GM21529 (cell line): ENCODE measurements around the gene GALNT14.

ENCODE experiments used
- ATAC-seq: cut with Tn5 transposase; IDR thresholded peaks from one replicate; pipeline ENCODE4 v1.9.1; 2021; ENCODE audit not compliant: unreplicated experiment

The GALNT14 gene

DNA sequence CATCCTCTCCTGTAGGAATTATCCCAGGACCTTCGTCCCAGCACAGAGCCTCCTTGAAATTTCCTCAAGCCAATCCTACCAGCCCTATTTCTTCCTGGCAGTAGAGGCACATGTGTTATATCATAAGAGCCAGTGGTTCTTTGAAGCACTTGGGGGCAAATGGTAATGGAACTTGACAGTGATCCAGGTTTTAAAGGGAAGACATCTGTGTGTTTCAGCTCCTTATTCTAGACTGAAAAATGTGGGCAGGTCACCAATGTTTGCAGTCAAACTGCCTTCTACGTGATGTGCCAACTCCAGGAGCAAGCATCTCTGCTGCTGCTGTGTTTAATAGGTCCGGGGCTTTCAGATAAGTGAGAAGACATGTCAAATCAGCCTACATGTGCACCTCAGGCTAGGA is 157.1 kb downstream of the GALNT14 start:
- ATAC-seq = no peak

DNA sequence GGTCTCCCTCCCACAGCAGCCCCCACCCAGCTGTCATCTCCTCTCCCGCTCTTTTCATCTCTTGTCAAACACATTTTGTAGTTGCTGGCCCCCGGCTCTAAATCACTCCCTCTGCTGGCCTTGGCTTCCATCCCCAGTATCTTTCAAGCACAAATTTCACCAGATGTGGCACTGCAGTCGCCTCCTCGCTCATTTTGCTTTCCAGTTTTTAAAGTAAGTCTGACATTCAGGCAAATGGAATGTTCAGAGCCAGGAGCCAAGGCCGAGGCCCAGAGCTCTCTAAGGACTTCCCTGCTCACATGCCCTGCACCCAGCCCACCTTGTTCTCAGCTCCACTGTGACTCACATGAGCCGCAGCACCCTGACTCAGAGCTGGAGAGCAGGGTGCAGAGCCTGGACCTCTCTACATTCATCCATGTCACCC is 158.4 kb downstream of the GALNT14 start:
- ATAC-seq = no peak

GRCh38 chr2:30978854-30979253 is 159.4 kb downstream of the GALNT14 start:
- no peak for ATAC-seq

DNA sequence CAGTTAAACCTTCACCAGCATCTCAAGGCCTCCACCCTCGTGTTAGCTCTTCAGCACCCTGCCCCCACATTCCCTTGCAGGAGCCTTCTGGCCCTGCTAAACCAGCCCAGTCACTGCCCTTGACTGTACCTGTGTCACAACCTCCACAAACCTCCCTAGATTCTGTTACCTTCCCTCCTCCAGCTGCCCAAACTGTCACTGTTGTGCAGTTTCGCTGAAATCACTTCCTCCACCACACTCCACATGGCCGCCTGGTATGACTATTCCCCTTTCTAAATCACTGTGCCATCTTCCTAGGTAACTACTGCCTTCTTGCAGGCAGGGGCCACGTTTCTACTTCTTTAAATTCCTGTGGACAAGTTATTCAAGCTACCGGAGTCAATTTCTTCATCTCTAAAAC is 160.2 kb downstream of the GALNT14 start:
- no peak for ATAC-seq

DNA sequence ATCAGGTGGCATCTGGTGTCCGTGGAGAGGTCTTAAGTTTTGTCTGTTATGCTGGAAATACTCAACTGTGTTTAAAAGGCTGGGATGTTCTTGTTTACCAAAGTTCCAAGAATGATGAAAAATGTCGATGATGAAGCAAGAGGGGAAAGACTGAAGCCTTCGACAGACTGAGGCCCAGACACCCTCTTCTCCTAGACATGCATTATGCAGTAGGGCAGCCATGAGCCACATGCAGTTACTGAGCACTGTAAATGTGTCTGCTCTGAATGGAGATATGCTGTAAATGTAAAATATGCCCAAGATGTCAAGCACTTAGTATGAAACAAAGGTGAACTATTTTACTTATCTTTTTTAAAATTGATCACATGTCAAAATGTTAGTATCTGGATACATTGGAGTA is 163.1 kb downstream of the GALNT14 start:
- ATAC-seq = no peak

DNA sequence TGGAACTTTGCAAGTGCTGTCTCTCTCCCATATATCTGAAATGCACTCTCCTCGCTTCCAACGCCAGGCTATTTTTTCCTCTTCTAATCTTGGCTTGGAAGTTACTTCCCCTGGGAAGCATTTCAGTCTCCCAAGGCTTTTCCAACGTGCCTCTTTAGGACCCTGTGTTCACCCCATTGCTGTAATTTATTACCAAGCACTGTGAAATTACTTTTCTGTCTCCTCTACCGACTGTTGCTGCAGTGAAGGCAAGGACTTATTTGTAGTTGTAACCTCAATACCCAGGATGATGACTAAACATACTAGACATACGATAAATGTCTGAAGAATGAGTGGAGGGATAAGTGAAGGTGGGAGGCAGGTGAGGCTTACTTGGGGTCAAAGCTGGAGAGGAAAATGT is 163.7 kb downstream of the GALNT14 start:
- ATAC-seq = no peak

- no peak for ATAC-seq
These were observed 164.1 kb downstream of the GALNT14 start for GRCh38 chr2:30974092-30974491.

- no peak for ATAC-seq
These were observed 166.8 kb downstream of the GALNT14 start for GRCh38 chr2:30971231-30972025.

GRCh38 chr2:30968660-30969397 is 169.4 kb downstream of the GALNT14 start:
- ATAC-seq = no peak

DNA sequence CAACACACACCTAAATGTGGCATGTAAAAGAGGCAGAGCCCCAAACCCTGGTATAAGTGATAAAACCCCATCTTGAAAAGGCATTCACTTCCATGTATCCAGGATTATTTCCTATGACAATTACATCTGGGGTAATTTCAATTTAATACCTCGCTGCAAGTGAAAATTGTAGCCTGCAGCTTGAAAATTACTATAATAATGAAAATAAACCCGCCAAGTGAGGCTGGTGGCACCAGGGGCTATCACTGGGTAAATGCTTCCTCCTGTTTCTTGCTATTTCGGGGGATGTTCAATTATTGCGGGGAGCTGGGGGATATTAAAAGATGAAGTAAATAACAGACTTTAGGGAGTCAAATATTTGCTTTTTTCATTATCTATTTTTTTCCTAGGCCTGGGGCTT is 171.5 kb downstream of the GALNT14 start:
- ATAC-seq = no peak

DNA sequence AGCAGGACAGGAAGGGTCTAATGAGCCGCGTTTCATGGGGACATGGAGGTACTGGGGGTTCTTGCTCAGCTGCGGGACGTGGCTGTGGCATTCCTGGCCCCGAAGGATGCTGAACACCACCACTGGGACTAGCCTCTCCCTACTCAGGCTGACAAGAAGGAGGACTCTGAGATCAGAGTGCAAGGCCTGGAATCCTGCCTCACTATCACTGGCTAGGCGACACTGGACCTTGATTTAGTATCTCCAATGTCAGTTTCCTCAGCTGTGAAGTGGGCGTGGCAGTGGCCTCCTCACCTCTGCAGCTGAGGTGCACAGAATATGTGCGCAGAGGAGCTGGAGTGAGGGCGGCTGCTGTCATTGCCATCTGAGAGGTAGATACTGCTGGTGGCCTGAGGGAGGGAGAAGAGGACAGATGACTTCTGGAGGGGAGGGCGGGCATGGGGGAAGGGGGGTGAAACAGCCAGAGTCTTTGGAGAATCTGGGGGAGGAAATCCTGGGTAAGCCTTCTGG is 173.2 kb downstream of the GALNT14 start:
- ATAC-seq = no peak

- no peak for ATAC-seq
These were observed 173.8 kb downstream of the GALNT14 start for GRCh38 chr2:30964334-30965005.

GRCh38 chr2:30963184-30963583 is 175.1 kb downstream of the GALNT14 start:
- ATAC-seq = no peak

DNA sequence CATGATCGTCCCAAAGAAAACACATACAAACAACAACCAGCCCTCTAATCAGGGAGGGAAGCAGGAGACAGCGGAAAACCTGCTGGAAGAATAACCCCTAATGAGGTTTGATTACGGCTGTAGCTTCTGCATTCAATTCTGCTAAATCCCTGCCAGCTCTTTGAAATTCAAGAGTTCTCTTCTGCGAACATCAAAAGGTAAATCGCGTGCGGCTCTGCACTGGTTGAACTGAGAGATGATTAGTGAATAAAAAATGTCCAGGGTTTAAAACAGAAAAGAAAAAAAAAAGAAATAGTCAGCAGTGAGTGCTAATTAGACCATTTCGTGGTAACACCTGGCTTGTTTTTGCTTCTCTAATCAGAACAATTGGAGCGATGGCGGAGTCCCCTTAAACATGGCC is 178.0 kb downstream of the GALNT14 start:
- ATAC-seq = no peak

DNA sequence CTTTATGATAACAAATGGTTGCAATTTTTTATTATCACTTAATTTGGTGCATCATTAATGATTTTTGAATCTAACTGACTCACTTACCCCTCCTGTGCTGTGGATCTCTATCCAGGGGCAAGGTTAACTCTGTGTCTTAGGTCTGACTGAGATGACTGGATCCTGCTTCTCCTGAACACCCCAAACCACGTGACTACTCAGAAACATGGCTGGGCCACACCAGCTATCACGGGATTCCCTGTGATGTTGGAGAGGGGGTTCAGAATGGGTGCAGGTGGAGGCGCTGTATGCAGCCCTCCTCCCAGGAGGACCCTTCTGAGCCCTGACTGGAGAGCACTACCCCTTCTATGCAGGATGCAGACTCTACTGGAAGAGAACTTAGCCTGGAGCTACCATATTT is 178.6 kb downstream of the GALNT14 start:
- ATAC-seq = no peak

DNA sequence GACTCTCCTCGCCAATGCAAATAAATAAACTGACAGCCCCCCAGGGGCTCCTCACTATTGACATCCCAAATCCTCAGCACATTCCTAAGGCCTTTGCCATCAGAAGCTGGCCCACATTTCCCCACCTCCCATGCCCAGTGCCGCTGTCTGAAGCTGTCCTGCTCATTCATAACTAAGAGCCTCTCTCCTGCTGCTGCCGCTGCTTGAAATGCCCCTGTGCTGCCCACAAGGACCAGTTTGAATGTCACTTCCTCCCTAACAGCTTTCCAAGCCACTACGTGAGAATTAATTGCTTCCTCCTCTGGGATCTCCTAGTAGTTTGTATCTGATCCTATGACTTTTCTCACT is 179.3 kb downstream of the GALNT14 start:
- no peak for ATAC-seq

GRCh38 chr2:30958193-30958917 is 179.9 kb downstream of the GALNT14 start:
- no peak for ATAC-seq

DNA sequence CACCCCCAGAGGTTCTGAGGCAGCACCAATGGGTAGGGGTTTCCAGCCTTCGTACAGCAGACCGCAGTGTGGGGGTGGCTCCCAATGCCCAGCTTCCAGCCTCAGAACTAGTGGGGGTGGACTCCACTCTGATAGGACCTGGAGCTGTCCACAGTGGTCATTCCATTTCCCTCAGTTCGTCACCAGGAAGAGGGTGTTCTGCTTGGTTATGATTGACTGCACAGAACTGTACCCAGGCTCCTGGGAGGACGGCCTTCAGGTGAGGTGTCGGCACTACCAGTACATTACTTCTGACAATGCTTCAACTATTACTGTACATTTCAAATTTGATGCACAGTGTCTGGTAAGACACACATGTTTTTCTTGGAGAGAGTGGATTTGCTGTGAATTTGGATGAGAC is 180.6 kb downstream of the GALNT14 start:
- no peak for ATAC-seq

- no peak for ATAC-seq
These were observed 181.2 kb downstream of the GALNT14 start for GRCh38 chr2:30956995-30957394.

GRCh38 chr2:30955516-30956132 is 182.6 kb downstream of the GALNT14 start:
- no peak for ATAC-seq

DNA sequence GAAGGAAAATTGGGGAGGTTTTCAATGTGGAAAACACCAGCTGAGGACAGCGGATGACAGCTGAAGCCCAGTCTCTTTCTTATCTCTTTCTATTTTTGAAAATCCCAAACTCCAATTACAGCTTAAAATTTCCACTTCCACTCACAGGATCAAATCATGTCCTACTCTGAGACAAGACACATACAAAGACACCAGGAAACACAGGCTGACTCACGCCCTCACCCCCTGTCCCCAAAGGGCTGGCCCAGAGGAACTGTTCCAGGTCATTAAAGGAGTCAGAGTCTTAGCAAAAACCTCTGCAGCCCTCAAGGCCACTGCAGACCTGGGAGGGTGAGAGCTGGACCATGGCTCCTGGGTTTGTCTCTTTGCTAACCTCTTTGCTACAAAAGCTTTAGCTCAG is 187.9 kb downstream of the GALNT14 start:
- ATAC-seq = no peak
